HEK293 (cell line): Measurements from ENCODE around the gene SOX3.

Experiments
- CTCF ChIA-PET: fragments of 350-600 bp; formaldehyde crosslinking; extraction: SDS; loops from one replicate; lab custom pipeline; 2021; ENCODE audit warnings: antibody characterized with exemption; lab: Yijun Ruan, JAX
- POLR2A ChIA-PET: fragments of 300-600 bp; formaldehyde crosslinking; extraction: SDS; loops from one replicate; lab custom pipeline; 2020; ENCODE audit warnings: antibody characterized with exemption, inconsistent platforms; lab: Yijun Ruan, JAX
- H3K27ac ChIP-seq: fragments of 200-500 bp; sonication (Bioruptor generic); 2 replicates; pipeline ENCODE4 v1.5.1; 2014; ENCODE audit warnings: low read depth, low read length, control low read depth, inconsistent platforms; ENCODE audit errors: extremely low read depth
- H3K36me3 ChIP-seq, 2 experiments: fragments of 200-500 bp in 1 of 2; sonication (Bioruptor generic) in 1 of 2; 1 replicate in 1 of 2; 2 replicates in 1 of 2; pipeline ENCODE4 v1.5.1; 2014 to 2017; ENCODE audit warnings: inconsistent platforms in 2 of 2, low read length in 2 of 2; ENCODE audit not compliant: control insufficient read depth in 2 of 2, insufficient read depth in 1 of 2
- H3K4me1 ChIP-seq: fragments of 200-500 bp; sonication (Bioruptor generic); 2 replicates; pipeline ENCODE4 v1.5.1; 2014; ENCODE audit warnings: mild to moderate bottlenecking, low read length, inconsistent platforms; ENCODE audit not compliant: control insufficient read depth, insufficient read depth
- H3K4me3 ChIP-seq: 2 replicates; pipeline ENCODE4 v1.5.1; 2011; ENCODE audit warnings: low read depth, mild to moderate bottlenecking, control low read depth, low read length, moderate library complexity
- H3K9me3 ChIP-seq: fragments of 200-500 bp; sonication (Bioruptor generic); 2 replicates; pipeline ENCODE4 v1.5.1; 2014; ENCODE audit warnings: low read depth, low read length, inconsistent platforms; ENCODE audit not compliant: control insufficient read depth, insufficient read depth
- BCL6B ChIP-seq: fragments of 450-650 bp; formaldehyde crosslinking; IDR thresholded peaks from 2 replicates; pipeline ENCODE4 v1.5.1; 2017; ENCODE audit warnings: missing biosample characterization, missing genetic modification characterization
- ELK4 ChIP-seq: IDR thresholded peaks from 2 replicates; pipeline ENCODE4 v1.6.1; 2011; ENCODE audit warnings: mild to moderate bottlenecking, low read depth, low read length, borderline replicate concordance
- HIC1 ChIP-seq: fragments of 450-650 bp; formaldehyde crosslinking; IDR thresholded peaks from 2 replicates; pipeline ENCODE4 v1.5.1; 2016; ENCODE audit warnings: missing biosample characterization, missing genetic modification characterization
- HOXA7 ChIP-seq: sonication (generic); formaldehyde crosslinking; IDR thresholded peaks from 2 replicates; pipeline ENCODE4 v1.8.1; 2022; ENCODE audit warnings: missing genetic modification reagents, borderline replicate concordance
- YY1 ChIP-seq: fragments of 450-650 bp; formaldehyde crosslinking; IDR thresholded peaks from 2 replicates; pipeline ENCODE4 v1.5.1; 2018; ENCODE audit warnings: missing biosample characterization, missing genetic modification characterization
- ZBTB6 ChIP-seq: fragments of 450-650 bp; formaldehyde crosslinking; IDR thresholded peaks from 2 replicates; pipeline ENCODE4 v1.5.1; 2017; ENCODE audit warnings: missing biosample characterization, missing genetic modification characterization
- ZBTB7A ChIP-seq: fragments of 450-650 bp; formaldehyde crosslinking; IDR thresholded peaks from 2 replicates; pipeline ENCODE4 v1.5.1; 2016; ENCODE audit warnings: low read depth, missing biosample characterization, missing genetic modification characterization
- ZFP3 ChIP-seq: fragments of 450-650 bp; formaldehyde crosslinking; IDR thresholded peaks from 2 replicates; pipeline ENCODE4 v1.5.1; 2016; ENCODE audit warnings: low read depth, missing biosample characterization, missing genetic modification characterization
- ZFP69B ChIP-seq: fragments of 450-650 bp; formaldehyde crosslinking; IDR thresholded peaks from 2 replicates; pipeline ENCODE4 v1.5.1; 2016; ENCODE audit warnings: missing biosample characterization, missing genetic modification characterization
- ZNF114 ChIP-seq: fragments of 450-650 bp; formaldehyde crosslinking; IDR thresholded peaks from 2 replicates; pipeline ENCODE4 v1.5.0; 2017; ENCODE audit warnings: missing biosample characterization, missing genetic modification characterization
- ZNF214 ChIP-seq: fragments of 450-650 bp; formaldehyde crosslinking; IDR thresholded peaks from 2 replicates; pipeline ENCODE4 v1.5.1; 2017; ENCODE audit warnings: missing biosample characterization, mild to moderate bottlenecking, missing genetic modification characterization, borderline replicate concordance
- ZNF221 ChIP-seq: fragments of 450-650 bp; formaldehyde crosslinking; IDR thresholded peaks from 2 replicates; pipeline ENCODE4 v1.5.1; 2017; ENCODE audit warnings: missing biosample characterization, missing genetic modification characterization, borderline replicate concordance
- ZNF302 ChIP-seq: fragments of 450-650 bp; formaldehyde crosslinking; IDR thresholded peaks from 2 replicates; pipeline ENCODE4 v1.5.1; 2016; ENCODE audit warnings: missing biosample characterization, missing genetic modification characterization, low read depth
- ZNF354C ChIP-seq: fragments of 450-650 bp; formaldehyde crosslinking; IDR thresholded peaks from 2 replicates; pipeline ENCODE4 v1.5.1; 2016; ENCODE audit warnings: missing biosample characterization, missing genetic modification characterization, low read depth, borderline replicate concordance
- ZNF510 ChIP-seq: fragments of 450-650 bp; formaldehyde crosslinking; IDR thresholded peaks from 2 replicates; pipeline ENCODE4 v1.5.1; 2018; ENCODE audit warnings: mild to moderate bottlenecking, missing genetic modification characterization, missing biosample characterization; ENCODE audit not compliant: insufficient replicate concordance
- ZNF513 ChIP-seq: fragments of 450-650 bp; IDR thresholded peaks from 2 replicates; pipeline ENCODE4 v1.5.1; 2018; ENCODE audit warnings: missing biosample characterization, missing genetic modification characterization
- ZNF529 ChIP-seq: fragments of 450-650 bp; formaldehyde crosslinking; IDR thresholded peaks from 2 replicates; pipeline ENCODE4 v1.5.1; 2017; ENCODE audit warnings: missing genetic modification characterization, missing biosample characterization; ENCODE audit not compliant: insufficient replicate concordance
- ZNF544 ChIP-seq: fragments of 450-650 bp; formaldehyde crosslinking; IDR thresholded peaks from 2 replicates; pipeline ENCODE4 v1.5.0; 2017; ENCODE audit warnings: missing biosample characterization, missing genetic modification characterization
- ZNF549 ChIP-seq: fragments of 450-650 bp; IDR thresholded peaks from 2 replicates; pipeline ENCODE4 v1.5.1; 2018; ENCODE audit warnings: missing biosample characterization, missing genetic modification characterization, mild to moderate bottlenecking, inconsistent platforms, moderate library complexity
- ZNF580 ChIP-seq: fragments of 450-650 bp; formaldehyde crosslinking; IDR thresholded peaks from 2 replicates; pipeline ENCODE4 v1.5.1; 2016; ENCODE audit warnings: missing biosample characterization, missing genetic modification characterization
- ZNF585B ChIP-seq: fragments of 450-650 bp; formaldehyde crosslinking; IDR thresholded peaks from 2 replicates; pipeline ENCODE4 v1.5.1; 2016; ENCODE audit warnings: missing biosample characterization, missing genetic modification characterization
- ZNF701 ChIP-seq: fragments of 450-650 bp; formaldehyde crosslinking; IDR thresholded peaks from 2 replicates; pipeline ENCODE4 v1.5.1; 2016; ENCODE audit warnings: missing biosample characterization, missing genetic modification characterization
- ZNF747 ChIP-seq: fragments of 450-650 bp; formaldehyde crosslinking; IDR thresholded peaks from 2 replicates; pipeline ENCODE4 v1.5.1; 2016; ENCODE audit warnings: missing biosample characterization, missing genetic modification characterization
- ZNF768 ChIP-seq: fragments of 450-650 bp; formaldehyde crosslinking; IDR thresholded peaks from 2 replicates; pipeline ENCODE4 v1.5.1; 2018; ENCODE audit warnings: missing biosample characterization, mild to moderate bottlenecking, missing genetic modification characterization
- ZNF843 ChIP-seq: fragments of 450-650 bp; formaldehyde crosslinking; IDR thresholded peaks from 2 replicates; pipeline ENCODE4 v1.5.1; 2016; ENCODE audit warnings: missing biosample characterization, missing genetic modification characterization
- ZSCAN18 ChIP-seq: fragments of 450-650 bp; formaldehyde crosslinking; IDR thresholded peaks from 2 replicates; pipeline ENCODE4 v1.5.1; 2016; ENCODE audit warnings: missing biosample characterization, missing genetic modification characterization
- ZSCAN4 ChIP-seq: fragments of 450-650 bp; formaldehyde crosslinking; IDR thresholded peaks from 2 replicates; pipeline ENCODE4 v1.5.1; 2017; ENCODE audit warnings: missing biosample characterization, missing genetic modification characterization

The SOX3 gene

GRCh38 chrX:140477987-140478386 is 26.9 kb downstream of the SOX3 start (continued):
- TF ChIP-seq ZNF513 (tag by site-specific recombination), result no peak
- TF ChIP-seq ZSCAN18 (tag by site-specific recombination), result no peak
- no peak for TF ChIP-seq ZNF843 (tag by site-specific recombination)
- no peak for TF ChIP-seq HOXA7 (CRISPR knock-in tag)
- no peak for TF ChIP-seq ZNF529 (tag by site-specific recombination)
- TF ChIP-seq ZBTB6 (tag by site-specific recombination), result no peak

- ChIA-PET POLR2A (no interaction called here), CTCF (no interaction called here)
- no peaks in the 10 kb centered on the region; the same call in none of the 2 replicates for H3K9me3 ChIP-seq
- H3K27ac ChIP-seq, result no peak overlapping the region
- H3K4me1 ChIP-seq, result peaks cover 4% of the 10 kb centered on the region; the same call in 1 of the 2 replicates
- no peak overlapping the region for H3K4me3 ChIP-seq
- H3K36me3 ChIP-seq, result no peaks in the 10 kb centered on the region
- TF ChIP-seq YY1 (tag by site-specific recombination) (no peak), BCL6B (no peak), ZNF221 (tag by site-specific recombination) (no peak), ZBTB7A (tag by site-specific recombination) (no peak), ZNF529 (tag by site-specific recombination) (no peak), ZNF544 (tag by site-specific recombination) (no peak), ZSCAN4 (tag by site-specific recombination) (no peak), ZFP3 (tag by site-specific recombination) (no peak), HIC1 (tag by site-specific recombination) (no peak), ZNF302 (tag by site-specific recombination) (no peak), ZFP69B (no peak), ZNF580 (tag by site-specific recombination) (no peak), ZNF585B (tag by site-specific recombination) (peak; percentile 100), ZNF549 (tag by site-specific recombination) (0 out of 2 replicates have a peak, but pooled peaks have one; percentile 44), ZNF768 (no peak), ZNF701 (tag by site-specific recombination) (no peak), ZNF747 (tag by site-specific recombination) (no peak), ZNF114 (tag by site-specific recombination) (no peak), ZNF354C (tag by site-specific recombination) (no peak), ELK4 (no peak), ZNF510 (tag by site-specific recombination) (no peak), ZNF214 (no peak)
Measured at GRCh38 chrX:140475025-140475424, 29.8 kb downstream of the SOX3 start.
